ENCODE data around the gene PRR16.

PRR16 gene

DNA sequence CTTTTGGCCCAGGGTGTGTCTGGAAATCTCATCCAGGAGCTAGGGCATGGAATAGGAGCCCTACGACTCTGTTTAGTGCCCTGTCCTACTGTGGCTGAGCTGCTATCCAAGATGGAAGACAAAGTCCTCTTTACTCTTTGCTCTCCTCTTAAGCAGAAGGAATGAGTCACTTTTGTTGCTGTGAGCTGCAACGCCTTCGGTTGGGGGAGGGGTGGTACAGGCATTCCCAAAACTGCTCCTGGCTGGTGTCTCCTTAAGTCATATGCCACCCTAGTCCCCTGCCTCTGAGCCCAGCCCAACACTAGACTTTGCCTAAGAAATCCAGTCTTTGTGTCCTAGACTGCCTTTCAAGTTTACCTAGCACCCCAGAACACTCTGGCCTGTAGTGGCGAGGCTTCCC, 99.9 kb downstream of the PRR16 start:
- in situ Hi-C loops (cut with HindIII; ENCODE audit: low sequenced_read_pairs) = no loop called here

- in situ Hi-C loops (cut with HindIII; ENCODE audit: low sequenced_read_pairs) = no loop called here
Measured at GRCh38 chr5:120567066-120567465, 103.0 kb downstream of the PRR16 start.

GRCh38 chr5:120567921-120568320, 103.8 kb downstream of the PRR16 start:
- in situ Hi-C loops (cut with HindIII; ENCODE audit: low sequenced_read_pairs) = no loop called here

- in situ Hi-C loops (cut with HindIII; ENCODE audit: low sequenced_read_pairs) = no loop called here
Measured at GRCh38 chr5:120568711-120569110, 104.6 kb downstream of the PRR16 start.

DNA sequence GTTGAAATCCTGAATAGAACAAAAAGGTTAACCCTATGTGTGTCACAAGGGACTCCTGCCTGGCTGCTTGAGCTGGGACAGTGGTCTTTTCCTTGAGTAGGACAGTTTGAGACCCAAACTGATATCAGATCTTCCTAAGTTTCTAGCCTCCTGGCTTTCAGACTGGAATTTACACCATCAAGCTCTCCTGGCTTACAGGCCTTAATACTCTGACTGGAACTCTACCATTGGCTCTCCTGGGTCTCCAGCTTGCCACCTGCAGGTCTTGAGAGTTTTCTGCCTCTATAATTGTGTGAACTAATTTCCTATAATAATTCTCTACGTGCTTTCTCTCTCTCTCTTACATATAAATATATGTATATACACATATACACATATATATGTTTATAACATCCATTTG, 112.5 kb downstream of the PRR16 start:
- in situ Hi-C loops (cut with HindIII; ENCODE audit: low sequenced_read_pairs) = loop anchor here (10.0 kb wide), 1 partner anchor 58 kb away; no protein-coding TSS in a partner anchor

- in situ Hi-C loops (cut with HindIII; ENCODE audit: low sequenced_read_pairs) = no loop called here
Measured at GRCh38 chr5:120582635-120583034, 118.5 kb downstream of the PRR16 start.

- in situ Hi-C loops (cut with HindIII; ENCODE audit: low sequenced_read_pairs) = no loop called here
Measured at GRCh38 chr5:120586646-120587045, 122.5 kb downstream of the PRR16 start.

DNA sequence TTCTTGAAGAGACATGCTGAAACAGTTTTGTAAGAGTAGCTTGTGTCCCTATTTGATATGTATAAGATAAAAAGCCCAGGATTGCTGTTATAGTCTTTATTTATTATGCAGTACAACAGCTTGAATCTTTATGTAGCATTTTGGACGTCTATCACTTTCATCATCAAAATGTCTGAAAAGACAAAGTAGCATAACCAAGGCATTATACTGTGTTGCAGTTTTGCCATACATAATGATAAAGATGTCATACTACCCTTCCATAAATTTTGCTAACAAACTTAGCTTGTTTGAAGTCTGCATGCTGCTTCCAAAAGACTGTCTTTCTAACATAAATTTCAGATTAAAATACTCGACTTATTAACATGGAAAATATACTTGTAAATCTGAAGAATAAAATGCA, 127.8 kb downstream of the PRR16 start:
- in situ Hi-C loops (cut with HindIII; ENCODE audit: low sequenced_read_pairs) = no loop called here

DNA sequence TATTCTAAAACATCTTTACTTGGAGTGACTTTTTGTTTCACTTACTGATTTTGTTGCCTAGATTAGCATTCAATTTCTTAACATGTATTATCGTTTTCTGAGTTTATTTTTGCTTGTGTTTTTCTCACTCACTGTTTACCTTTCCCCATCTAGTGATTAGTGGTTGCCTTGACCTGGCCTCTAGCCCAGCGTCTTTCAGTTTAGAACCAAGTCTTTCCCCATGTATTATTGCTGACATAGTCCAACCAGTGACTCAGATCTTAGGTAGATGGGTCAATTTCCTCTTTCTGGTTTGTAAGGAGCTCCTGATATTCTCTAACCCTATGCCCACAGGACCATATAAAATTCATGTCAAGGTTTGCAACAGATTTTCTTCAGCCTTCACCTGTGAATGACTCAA, 135.5 kb downstream of the PRR16 start:
- in situ Hi-C loops (cut with HindIII; ENCODE audit: low sequenced_read_pairs) = no loop called here

DNA sequence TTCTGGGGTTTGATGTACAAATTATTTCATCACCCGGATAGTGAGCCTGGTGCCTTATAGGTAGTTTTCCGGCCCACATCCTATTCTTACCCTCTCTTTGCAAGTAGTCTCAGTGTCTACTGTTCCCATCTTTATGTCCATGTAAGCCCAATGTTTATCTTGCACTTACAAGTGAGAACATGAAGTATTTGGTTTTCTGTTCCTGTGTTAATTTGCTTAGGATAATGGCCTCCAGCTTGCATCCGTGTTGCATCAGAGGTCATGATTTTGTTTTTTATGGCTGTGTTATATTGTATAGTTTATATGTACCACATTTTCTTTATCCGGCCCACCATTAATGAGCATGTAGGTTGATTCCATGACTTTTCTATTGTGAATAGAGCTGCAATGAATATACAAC, 136.5 kb downstream of the PRR16 start:
- in situ Hi-C loops (cut with HindIII; ENCODE audit: low sequenced_read_pairs) = no loop called here

- in situ Hi-C loops (cut with HindIII; ENCODE audit: low sequenced_read_pairs) = no loop called here
Measured at GRCh38 chr5:120602033-120602432, 137.9 kb downstream of the PRR16 start.

GRCh38 chr5:120604884-120605283, 140.8 kb downstream of the PRR16 start:
- in situ Hi-C loops (cut with HindIII; ENCODE audit: low sequenced_read_pairs) = no loop called here

GRCh38 chr5:120605325-120606079, 141.4 kb downstream of the PRR16 start:
- in situ Hi-C loops (cut with HindIII; ENCODE audit: low sequenced_read_pairs) = no loop called here

GRCh38 chr5:120609570-120609969, 145.5 kb downstream of the PRR16 start:
- in situ Hi-C loops (cut with HindIII; ENCODE audit: low sequenced_read_pairs) = no loop called here

DNA sequence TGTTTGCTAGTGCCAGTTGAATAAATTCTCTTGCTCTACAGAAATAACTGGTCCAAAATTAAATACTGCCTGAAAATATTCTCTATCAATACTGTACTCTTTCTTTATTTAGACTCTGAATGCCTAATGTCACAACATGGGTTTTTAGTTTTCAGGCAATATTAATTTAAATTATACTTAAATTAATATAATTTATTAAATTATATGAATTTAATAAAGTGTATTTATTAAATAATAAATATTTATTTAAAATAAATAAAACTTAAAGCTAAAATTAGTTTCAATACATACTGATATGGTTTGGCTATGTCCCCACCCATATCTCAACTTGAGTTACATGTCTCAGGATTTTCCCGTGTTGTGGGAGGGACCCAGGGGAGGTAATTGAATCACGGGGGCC, 146.0 kb downstream of the PRR16 start:
- in situ Hi-C loops (cut with HindIII; ENCODE audit: low sequenced_read_pairs) = no loop called here

- in situ Hi-C loops (cut with HindIII; ENCODE audit: low sequenced_read_pairs) = no loop called here
Measured at GRCh38 chr5:120613729-120614128, 149.6 kb downstream of the PRR16 start.

- in situ Hi-C loops (cut with HindIII; ENCODE audit: low sequenced_read_pairs) = no loop called here
Measured at GRCh38 chr5:120614531-120615180, 150.6 kb downstream of the PRR16 start.

GRCh38 chr5:120615967-120616645, 152.0 kb downstream of the PRR16 start:
- in situ Hi-C loops (cut with HindIII; ENCODE audit: low sequenced_read_pairs) = no loop called here

DNA sequence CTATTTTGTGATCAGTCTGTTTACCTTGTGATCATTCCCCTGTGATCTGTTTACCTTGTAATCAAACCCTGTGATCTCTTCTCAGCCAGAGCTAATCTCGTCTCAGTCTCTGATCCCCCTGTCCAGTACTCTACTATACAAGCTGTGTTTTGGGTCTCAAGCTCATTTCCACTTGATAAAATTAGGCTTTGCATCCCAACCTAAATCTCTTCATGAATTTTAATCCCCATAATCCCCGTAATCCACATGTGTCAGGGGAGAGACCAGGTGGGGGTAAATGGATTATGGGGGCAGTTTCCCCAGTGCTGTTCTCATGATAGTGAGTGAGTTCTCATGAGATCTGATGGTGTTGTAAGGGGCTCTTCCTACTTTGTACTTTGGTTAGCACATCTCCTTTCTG, 157.2 kb downstream of the PRR16 start:
- in situ Hi-C loops (cut with HindIII; ENCODE audit: low sequenced_read_pairs) = no loop called here

DNA sequence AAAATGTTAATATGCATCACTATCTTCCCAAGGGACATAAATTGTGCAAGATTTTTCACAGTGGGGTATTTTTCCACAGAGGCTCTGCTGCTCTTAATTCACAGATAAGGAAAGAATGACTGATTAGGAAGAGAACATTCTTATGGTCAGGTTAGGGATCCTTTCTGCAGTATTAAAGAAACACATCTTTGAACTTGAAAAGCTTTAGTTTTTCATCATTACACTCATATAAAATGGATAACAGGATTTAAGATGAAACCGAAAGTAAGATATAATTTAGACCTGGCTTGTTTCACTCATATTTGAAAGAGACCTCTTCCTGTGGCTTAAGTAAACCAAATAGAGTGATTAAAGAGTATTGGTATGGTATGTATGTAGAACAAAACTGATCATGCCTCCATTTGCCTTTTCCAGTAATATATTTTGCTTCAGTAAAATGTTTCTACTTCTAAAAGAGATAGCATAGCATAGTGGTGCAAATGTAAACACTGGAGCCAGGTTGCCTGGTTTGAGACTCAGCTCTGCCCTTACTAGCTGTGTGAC, 160.0 kb downstream of the PRR16 start:
- in situ Hi-C loops (cut with HindIII; ENCODE audit: low sequenced_read_pairs) = no loop called here

GRCh38 chr5:120628156-120628555, 164.1 kb downstream of the PRR16 start:
- in situ Hi-C loops (cut with HindIII; ENCODE audit: low sequenced_read_pairs) = no loop called here

- in situ Hi-C loops (cut with HindIII; ENCODE audit: low sequenced_read_pairs) = loop anchor here (10.0 kb wide), 1 partner anchor 56 kb away; no protein-coding TSS in a partner anchor
Measured at GRCh38 chr5:120630550-120630949, 166.4 kb downstream of the PRR16 start.

All from DLD1 (cell line).